A549 (cell line): ENCODE data around the gene IFNAR2.

Source experiments
- EP300 ChIP-seq, 2 experiments: fragments of >200 bp; sonication (Bioruptor Twin); formaldehyde crosslinking; IDR thresholded peaks; 2 replicates in 1 of 2; 3 replicates in 1 of 2; pipeline ENCODE4 v1.6.1; 2016 to 2017
- MYC ChIP-seq: IDR thresholded peaks from 2 replicates; pipeline ENCODE4 v1.6.1; 2012; ENCODE audit warnings: mild to moderate bottlenecking, inconsistent platforms, low read length, improper control_type of control experiment, borderline replicate concordance
- SMC3 ChIP-seq: fragments of >200 bp; sonication (Bioruptor Twin); formaldehyde crosslinking; IDR thresholded peaks from 3 replicates; pipeline ENCODE4 v1.6.1; 2018; ENCODE audit warnings: inconsistent platforms
- TF ChIP-seq, protein P1 (sequence below): fragments of >200 bp; sonication (Bioruptor Twin); formaldehyde crosslinking; IDR thresholded peaks from 3 replicates; pipeline ENCODE4 v1.5.1; 2016

DNA sequence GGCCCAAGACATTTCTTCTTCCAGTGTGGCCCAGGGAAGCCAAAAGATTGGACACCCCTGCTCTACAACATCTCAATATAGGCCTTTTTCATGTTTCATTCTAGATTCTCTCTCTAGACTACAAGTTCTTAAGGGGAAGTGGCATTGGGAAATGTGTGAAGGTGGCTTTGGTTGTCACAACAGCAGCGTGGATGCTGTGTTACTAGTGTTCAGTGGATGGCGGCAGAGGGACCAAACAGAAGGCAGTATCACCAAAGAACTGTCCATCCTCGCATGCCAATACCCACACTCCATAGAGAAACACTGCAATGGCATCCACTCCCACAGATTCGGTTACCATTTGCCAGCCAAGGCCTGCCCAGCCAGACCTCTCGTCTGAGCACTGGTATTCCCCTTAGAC is 24.3 kb upstream of the IFNAR2 start:
- TF ChIP-seq, protein P1, sequence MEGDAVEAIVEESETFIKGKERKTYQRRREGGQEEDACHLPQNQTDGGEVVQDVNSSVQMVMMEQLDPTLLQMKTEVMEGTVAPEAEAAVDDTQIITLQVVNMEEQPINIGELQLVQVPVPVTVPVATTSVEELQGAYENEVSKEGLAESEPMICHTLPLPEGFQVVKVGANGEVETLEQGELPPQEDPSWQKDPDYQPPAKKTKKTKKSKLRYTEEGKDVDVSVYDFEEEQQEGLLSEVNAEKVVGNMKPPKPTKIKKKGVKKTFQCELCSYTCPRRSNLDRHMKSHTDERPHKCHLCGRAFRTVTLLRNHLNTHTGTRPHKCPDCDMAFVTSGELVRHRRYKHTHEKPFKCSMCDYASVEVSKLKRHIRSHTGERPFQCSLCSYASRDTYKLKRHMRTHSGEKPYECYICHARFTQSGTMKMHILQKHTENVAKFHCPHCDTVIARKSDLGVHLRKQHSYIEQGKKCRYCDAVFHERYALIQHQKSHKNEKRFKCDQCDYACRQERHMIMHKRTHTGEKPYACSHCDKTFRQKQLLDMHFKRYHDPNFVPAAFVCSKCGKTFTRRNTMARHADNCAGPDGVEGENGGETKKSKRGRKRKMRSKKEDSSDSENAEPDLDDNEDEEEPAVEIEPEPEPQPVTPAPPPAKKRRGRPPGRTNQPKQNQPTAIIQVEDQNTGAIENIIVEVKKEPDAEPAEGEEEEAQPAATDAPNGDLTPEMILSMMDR: no peak
- TF ChIP-seq MYC (no peak), SMC3 (no peak), EP300 (IDR thresholded peaks at IDR 0.05) (no peak)
